ENCODE measurements around the gene ARHGAP15.

Gene ARHGAP15

DNA sequence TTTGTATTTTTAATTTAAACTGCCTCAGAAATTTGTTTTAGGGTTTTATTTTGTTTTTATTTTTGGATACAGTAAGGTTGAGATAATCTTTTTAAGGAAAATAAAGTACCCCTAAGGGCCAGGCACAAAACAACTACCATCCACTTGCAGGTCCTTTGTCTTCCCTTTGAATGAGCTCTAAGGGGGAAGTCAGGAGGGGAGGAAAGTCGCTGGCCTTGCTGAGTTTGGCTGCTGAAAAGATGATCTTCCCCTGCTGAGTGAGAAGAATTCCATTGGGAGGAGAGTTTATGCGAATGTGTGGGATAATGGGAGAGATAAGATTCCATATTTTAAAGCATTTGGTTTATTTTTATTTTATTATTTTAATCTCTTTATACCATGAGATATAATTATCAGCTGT is 100.7 kb downstream of the ARHGAP15 start:
- FAIRE-seq = no peak

DNA sequence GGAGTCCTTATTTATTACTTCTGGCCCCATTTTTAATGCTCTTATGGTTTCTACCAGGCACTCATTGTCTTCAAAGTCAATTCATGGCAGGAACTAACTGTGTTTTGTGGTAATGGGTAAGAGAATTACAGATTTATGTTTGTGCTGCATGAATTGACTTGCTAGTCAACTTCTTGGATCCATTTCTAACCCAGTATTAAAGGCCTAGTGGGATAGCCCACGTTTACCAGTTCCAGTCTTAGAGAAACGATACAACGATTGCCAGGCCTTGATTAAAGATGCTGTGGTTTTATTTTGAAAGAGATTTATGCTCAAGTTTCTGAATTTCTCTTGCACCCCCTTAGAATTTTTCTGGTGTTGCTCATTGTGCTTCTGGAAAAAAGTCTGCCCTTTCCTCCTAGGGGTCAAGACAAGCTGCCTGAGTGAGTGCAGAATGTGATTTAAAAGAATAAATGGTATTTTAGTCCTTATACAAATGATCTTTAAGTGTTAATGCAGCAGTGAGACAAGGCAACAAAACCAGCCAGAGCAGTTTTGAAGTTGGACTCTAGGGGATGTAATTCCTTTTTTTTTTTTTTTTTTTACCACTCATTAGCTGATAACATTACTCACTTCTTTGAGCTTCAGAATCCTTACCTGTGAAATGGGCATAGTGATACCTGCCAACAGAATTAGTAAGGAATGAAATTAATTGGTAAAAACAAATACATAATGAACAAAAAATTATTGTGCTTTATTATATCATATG is 101.5 kb downstream of the ARHGAP15 start:
- no peak for FAIRE-seq

DNA sequence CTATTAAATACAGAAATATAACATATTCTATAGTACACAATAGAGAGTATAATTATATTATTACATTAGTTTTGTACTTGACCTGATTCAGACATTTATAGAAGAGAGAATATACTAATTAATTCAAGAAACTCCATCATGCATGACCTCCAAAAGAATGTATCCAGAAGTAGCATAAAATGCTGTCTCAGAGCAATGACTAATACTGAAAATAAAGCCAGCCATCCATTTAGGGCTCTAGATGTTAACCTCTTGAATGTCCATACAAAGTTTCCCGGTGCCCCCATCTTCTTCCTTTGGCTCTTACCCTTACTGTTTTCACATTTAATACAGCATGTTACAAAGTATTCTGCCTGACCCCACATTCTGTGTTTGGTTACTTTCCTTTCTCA is 102.0 kb downstream of the ARHGAP15 start:
- no peak for FAIRE-seq

DNA sequence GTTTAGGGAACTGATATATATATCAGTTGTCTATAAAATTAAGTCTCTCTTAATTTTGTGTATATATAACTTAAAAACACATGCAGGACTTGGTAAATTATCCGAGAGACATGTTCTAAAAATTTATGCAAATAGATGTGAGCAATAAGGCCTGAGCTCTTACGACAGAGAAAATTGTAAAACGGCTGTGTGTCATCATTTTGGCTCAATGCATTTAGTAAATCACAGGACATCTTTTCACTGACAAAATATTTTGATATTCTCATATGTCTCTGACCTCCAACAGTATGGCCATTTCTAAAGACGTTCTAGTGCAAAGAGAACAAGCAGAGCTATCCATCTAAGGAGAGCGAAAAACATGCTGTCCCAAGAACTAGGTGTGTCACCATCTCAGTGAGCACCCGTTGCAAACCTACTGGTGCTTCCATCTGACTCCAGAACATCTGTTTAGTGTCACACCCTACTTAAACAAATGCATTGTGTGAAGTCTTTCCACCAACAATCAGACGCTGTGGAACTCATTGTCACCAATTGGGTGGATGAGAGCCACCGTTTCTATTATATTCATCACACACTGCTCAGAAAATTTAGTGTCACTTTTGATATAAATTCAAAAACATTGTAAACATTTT is 108.0 kb downstream of the ARHGAP15 start:
- FAIRE-seq = no peak

DNA sequence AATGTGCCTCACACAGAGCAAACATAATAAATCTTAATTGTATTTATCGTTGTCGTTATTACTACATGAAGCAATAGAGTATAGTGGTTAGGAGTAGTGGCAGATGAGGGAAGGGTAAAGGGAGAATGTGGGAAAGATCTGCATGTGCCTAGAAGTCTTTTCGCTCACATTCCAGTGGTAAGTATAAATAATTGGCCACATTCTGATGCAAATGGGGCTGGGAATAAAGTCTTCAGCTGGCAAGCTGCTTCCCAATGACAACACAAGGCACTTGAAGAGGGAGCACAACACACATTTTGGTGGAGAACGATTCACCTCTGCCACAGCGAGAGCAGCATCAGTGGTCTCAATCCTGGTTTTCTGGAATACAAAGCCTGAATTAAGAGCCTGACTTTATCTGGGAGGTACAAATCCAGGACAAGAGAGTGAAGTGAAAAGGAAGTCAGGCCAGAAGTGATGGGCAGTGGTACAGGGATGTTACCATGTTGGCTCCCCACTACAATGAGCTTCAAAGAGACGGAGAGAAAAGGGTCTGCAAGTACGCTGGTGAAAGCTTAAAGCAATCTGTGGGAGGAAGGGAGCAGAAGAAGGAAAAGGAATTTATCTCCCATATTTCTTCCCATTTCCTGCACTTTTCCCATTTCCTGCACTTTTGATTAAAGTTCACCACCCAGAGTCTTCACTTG is 112.3 kb downstream of the ARHGAP15 start:
- FAIRE-seq = no peak

DNA sequence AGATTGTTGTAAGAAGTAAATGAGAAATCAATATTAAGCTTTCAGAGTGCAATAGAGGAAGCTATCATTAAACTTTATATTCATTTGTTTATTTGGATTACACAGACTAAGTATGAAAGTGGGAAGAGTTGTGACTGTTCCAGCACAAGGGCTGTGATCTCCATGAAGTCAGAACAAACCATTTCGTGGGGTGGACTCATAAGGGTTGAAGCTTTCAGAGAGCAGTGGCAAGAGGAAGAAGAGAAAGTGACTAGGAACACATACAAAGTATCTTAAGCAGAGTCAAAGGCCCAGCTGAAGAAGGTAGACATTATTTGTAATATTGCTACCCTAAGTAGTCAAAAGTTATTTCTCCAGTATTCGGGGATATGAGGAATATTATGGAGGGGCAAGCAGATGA is 117.0 kb downstream of the ARHGAP15 start:
- FAIRE-seq = no peak

DNA sequence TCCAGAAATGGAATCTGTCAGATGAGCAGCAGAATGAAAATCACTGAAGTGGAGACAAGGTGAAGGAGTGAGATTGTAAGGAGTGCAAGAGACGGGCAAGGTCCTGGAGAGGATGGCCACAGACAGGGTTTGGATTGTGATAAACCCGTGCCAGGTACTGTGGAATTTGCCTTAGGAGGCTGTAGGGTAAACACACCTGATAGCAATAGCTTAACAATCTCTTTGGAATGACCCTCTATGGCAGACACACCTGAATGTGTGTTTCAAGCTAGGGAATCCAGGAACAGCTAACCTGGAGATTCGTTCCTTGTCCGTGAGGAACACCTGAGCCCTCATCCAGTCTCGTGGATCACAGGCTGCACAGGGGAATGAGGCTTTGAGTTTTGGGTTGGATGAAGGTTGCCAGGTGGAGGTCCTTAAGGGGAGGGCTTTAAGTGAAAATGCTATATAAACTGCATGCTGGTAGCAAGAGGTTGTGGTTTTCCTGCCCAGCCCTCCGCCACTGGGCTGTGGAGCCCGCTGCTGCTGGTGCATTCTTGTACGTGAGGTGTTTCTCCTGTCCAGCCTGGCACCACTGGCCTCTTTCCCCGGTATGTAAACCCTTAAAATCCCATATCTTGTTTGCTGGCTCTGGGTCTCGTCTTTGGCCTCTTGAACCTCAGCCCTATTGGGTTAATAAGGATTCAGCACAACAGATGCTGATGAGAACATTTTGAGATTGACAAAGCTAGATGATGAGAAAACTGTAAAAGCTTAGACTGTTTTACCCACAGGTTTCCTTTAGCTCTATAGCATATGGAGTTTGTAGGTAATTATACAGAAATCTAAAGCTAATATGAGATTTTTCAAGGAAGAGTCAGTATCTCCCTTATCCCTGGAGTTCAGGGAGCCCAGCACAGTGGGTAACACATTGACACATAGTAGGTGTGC is 117.9 kb downstream of the ARHGAP15 start:
- no peak for FAIRE-seq

DNA sequence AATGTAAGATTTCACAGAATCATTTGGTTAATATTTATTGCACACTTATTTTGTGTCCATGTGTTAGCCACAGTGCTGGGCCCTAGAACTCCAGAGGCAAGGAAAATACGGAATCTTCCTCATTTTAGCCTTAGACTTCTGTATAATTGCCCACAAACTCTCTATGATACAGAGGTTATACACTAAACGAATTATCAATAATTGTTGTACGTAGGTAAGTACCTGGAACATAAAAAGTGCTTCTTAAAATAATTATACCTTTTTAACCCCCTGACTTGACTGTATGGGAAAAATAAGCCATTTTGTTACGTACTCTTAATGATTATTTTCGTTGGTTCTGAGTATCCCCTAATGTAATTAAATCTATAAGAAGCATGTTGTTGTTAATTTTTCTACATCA is 119.4 kb downstream of the ARHGAP15 start:
- no peak for FAIRE-seq

DNA sequence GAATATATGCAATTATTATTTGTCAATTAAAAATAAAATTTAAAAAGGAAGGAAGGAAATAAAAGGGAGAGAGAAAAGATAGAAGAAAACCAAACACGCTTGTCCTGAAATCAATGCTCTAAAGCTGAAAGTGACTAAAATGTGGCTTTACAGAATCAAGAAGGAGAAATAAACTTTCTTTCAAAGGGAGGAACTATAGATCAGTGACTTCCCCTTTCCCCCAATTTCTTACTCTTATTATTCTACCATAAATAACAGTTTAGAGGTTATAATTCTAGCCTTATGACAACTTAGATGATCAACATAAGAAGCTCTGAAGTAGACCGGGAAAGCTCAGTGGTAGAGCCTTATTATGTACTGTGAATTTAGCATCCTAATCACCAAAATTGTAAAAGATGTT is 122.5 kb downstream of the ARHGAP15 start:
- FAIRE-seq = no peak

DNA sequence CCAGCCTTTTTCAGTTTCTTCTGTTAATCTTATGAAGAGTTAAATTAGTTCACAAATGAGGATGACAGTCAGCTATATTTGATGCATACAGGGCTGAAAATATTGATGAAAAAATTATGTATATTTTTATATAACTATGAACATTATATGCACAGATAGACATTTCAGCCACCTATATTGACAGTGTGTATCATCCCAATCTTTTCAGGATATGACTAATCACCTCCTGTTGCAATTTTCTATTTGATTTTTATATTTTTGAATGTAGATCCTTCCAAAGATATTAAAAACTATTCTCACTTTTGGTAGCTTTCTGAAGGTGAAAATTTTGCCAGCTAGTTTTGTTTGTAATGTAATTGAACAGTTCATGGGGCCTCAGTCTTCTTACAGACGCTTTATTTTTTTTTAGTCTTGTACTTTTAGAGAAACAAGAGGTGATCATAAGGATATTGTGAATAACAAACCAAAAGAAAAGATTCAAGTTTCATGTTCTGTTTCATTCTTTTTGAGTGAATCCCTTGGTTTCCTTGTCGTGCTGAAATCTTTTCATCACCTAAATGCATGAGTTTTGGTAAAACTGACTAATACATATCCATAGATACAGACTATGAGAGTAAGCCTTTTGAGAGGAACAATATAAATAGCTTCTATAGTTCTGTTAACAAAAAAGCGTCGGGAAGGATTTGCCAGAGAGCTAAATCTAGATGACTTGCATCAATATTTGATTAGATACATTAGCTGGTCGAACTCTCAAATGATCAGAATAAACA is 123.1 kb downstream of the ARHGAP15 start:
- no peak for FAIRE-seq

DNA sequence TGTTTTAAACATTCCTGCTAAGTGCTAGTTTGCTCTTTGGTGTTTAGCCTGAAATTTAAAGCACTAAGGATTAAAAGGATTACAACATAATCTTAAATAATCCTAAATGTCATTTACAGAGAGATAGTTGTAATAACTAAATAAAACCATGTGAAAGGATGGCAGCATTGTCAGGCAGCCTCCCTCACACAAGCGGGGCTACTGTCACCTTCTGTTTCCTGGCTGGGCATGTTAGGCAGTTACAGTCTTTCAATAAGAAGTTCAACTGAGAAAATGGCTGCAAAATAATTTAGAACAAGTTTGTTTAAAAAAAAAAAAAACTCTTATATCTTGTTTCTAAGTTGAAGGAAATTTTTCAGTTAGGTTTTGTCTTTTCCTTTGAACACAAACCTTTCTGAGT is 124.9 kb downstream of the ARHGAP15 start:
- FAIRE-seq = no peak

DNA sequence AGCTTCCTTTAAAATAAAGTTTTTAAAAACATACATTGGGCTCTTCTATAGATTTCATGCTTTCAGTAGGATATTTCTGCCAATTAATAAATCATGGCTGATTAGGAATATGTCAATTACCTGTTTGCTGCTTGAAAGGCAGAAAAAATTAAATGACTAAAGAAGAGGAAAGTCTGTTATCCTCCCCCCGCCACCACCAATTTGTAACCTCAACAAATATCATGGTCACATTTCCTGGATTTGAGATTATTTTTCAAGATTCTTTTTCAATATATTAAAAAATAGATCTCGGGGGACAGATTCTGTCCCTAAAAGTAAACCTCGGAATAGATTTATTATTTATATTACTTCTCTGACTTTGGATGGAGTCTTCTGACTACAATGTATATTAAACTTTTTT is 125.9 kb downstream of the ARHGAP15 start:
- FAIRE-seq = no peak

DNA sequence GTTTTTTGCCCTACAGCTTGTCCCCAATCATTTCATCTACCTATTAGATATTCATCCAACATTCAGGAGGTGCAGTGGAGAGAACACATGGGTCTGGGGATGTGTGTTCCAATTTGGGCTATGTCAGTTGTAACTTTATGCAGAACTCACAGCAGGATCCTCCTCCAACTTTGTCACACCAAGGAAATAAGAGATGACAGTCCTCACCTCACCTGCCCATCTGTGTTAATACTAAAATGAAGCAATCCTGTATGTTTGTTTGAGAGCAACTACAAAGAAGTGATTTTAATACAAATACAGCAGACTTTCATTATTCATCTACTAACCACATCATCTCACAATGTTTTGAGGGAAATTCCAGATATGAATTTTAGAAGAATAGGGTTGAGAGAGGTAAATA is 126.7 kb downstream of the ARHGAP15 start:
- no peak for FAIRE-seq

DNA sequence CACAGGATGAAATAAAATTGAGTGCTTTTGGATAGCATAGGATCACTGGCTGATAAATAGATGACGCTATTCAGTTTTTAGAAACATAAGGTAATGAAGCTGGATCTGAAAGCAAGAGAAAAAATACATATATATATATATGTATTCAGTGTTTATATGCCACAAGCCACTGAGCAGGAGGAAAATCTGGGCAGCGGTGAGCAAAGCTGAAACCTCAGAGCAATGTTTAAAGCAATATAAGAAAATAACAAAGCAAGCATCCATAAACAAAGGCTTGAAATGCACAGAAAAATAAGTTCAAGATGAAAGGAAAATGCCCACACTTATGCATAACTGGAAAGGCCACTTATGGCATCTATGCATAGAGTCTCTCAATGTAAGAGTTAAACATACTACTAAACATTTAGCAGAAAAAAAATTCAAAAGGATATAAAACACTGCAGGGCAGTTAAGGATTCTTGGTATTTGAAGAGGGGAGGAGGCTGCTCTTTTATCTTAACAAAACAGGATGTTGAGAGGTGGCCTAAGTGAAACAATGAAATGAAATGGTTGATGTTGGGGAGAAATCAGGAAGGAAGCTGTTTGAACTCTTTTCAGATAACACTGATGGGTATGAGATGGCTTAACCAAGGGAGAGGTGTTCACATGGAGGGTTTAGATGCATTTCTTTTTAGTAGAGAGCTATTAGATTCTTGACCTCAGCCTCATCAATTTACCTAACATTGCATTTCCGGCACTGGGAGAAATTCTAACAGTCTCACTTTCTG is 129.1 kb downstream of the ARHGAP15 start:
- no peak for FAIRE-seq

DNA sequence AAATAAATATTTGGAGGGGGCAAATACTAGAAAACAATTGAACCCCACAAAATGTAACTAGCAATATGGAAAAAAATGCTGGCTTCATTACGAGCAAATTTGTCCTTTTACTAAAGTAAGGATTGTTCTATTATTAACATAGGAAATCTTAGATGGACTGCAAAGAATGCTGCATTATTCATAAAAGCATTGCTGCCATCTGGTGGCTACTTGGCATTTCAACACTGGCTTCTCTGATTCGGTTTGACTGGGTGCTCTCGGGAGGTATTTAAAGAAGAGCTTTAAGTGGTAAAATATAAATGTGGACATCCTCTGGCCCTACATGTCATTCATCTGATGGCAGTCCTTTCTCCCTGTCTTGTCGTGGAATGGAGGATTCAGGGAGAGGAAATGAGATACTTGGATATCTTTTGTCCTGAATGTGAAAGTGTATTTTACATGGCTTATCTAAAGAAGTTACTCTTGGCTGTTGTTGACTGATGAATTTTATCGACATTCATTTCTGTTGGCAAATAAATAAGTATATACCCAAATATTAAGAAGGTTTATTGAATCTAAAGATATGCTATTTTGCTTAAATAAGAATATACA is 130.2 kb downstream of the ARHGAP15 start:
- FAIRE-seq = peak; percentile 66

DNA sequence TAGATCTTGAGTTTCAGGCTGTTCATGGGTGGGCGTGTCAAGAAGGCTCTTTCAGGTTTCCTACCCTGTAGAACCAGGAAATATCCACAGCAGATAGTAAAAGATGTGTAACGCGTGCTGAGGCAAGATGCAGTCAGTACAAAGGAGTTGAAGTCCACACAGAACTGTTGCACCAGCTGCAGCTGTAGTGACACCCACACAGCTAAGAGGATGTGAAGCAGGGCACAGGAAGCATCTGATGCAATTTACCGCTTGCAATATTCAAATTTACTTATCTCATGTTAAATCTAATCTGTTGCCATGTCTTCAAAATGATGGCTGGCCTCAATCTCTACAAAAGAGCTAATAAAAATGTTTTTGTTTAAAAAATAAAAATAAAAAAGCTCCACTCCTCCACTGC is 132.8 kb downstream of the ARHGAP15 start:
- no peak for FAIRE-seq

DNA sequence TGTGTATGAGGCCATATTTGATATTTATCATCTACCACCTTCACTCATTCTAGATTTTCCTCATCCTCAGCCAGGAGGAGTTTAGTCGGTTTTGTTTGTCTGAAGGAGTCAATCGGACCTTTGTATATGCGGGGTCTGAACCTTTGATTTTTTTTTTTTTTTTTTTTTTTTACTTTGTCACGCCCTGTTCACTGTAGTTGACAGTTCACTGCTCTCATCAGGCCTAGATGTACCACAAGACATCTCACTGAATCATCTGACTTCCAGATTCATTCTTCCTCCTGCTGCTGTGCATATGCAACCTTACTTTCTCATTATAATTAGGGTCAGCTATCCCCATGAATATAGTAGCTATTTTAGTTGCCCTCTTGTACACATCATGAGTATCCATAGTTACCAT is 133.2 kb downstream of the ARHGAP15 start:
- no peak for FAIRE-seq

DNA sequence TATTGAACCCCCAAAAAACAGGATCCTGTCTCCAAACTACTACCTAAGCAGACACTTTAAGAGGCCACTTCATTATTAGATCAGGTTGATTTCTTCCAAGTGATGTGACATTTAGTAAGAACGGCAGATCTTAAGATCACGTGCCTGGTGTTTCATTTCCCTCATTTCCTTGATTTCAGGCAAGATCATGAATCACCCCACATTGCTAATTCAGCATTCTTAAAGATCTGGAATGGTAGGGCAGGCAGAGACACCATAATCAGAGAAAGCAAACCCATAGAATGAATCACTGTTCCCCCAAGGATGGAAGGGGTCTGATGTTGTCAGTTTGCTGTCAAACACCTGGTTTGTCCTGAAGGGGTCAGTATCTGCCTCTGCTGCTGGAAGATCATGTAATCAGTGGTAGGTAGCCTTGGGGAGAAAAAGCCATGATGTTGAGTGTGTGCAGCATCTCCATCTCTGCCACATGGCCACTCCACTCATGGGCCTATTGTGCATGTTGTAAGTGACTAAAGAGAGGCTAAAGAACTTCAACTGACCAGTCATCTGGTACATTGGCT is 133.9 kb downstream of the ARHGAP15 start:
- FAIRE-seq = no peak

DNA sequence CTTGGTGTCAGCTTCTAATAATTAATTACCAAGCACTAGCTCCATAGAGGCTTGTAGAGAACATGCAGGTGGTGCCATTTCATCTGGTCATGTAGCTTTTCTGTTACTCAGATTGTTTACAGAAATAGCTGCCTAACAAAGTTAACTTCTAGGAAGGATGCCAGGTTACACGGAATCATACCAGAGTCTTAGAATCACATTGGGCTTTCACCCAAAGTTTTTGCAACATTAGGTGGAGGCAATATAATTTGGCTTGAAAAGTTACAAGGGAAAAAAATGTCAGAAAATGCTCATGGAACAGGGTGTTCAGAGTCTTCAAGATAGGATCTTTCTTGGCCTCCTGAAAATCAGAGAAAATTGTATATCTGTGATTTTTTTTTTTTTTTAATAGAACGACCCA is 135.6 kb downstream of the ARHGAP15 start:
- no peak for FAIRE-seq

DNA sequence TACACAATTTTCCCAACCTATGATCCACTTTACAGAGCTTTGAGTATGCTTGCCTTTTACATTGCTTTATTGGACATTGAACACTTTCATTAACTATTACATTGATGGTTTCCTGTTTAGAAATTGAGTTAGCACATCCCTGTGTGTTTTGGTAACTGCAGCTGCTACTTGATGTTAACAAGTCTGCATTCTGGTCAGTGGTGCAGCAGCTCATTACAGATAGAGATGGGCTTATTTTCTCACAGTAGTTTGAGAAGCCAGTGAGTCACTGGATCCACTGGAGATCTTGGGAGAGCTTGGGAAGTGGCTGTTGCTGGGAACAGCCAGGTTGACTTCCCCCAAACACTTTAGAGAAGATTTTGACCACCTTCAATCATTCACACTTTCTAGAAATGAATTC is 150.5 kb downstream of the ARHGAP15 start:
- no peak for FAIRE-seq

All from G401.6 (cell line).